ENCODE data around the gene SNX5. TPM values are rescaled to one million over a fixed set of nuclear protein-coding genes. Genes with fewer than 3 reads are reported as not detected.

The SNX5 gene
- total RNA-seq, 4 donors from 2014 or later, result 79.8 to 128 (median 100) TPM

DNA sequence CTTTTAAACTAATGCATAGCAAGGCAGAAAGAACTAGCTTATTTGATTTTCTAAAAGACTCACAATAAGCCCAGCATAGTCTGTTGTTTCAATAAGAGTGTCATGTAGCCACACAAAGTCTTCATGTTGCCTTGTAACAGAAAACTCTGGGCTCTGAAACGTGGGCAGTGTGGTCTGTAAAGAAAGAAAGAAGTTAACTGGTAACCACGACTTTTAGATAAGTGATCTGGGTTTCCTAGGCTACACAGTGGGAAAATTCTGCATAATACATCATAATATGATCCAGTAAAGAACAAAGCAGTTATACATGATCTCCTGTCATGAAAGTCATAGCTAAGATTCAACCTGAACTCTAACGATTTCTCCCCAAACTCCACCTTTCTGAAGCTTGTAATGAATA lies 13.3 kb downstream of the SNX5 start:
- no peak overlapping the region for H3K27ac ChIP-seq
- H3K27me3 ChIP-seq, result no peaks in the 10 kb centered on the region
- TF ChIP-seq EP300 (IDR thresholded peaks at IDR 0.05) (no peak), POLR2A (IDR thresholded peaks at IDR 0.05) (no peak)
- TF ChIP-seq, protein P1, sequence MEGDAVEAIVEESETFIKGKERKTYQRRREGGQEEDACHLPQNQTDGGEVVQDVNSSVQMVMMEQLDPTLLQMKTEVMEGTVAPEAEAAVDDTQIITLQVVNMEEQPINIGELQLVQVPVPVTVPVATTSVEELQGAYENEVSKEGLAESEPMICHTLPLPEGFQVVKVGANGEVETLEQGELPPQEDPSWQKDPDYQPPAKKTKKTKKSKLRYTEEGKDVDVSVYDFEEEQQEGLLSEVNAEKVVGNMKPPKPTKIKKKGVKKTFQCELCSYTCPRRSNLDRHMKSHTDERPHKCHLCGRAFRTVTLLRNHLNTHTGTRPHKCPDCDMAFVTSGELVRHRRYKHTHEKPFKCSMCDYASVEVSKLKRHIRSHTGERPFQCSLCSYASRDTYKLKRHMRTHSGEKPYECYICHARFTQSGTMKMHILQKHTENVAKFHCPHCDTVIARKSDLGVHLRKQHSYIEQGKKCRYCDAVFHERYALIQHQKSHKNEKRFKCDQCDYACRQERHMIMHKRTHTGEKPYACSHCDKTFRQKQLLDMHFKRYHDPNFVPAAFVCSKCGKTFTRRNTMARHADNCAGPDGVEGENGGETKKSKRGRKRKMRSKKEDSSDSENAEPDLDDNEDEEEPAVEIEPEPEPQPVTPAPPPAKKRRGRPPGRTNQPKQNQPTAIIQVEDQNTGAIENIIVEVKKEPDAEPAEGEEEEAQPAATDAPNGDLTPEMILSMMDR (IDR thresholded peaks at IDR 0.05), result no peak
- peaks cover 6 to 59% (median 11%) of the 10 kb centered on the region in 3 donors for H3K36me3 ChIP-seq
- no peak for DNase-seq (ENCODE audit: low spot score in 2 of 2)
- peaks cover 0 to 35% (median 27%) of the 10 kb centered on the region in 4 donors for H3K4me1 ChIP-seq
- WGBS, 2 donors, result 46 to 52% methylated on average over 3 of the region's 3 CpGs
- no peak overlapping the region for H3K4me3 ChIP-seq
- H3K9me3 ChIP-seq, result no peaks in the 10 kb centered on the region

DNA sequence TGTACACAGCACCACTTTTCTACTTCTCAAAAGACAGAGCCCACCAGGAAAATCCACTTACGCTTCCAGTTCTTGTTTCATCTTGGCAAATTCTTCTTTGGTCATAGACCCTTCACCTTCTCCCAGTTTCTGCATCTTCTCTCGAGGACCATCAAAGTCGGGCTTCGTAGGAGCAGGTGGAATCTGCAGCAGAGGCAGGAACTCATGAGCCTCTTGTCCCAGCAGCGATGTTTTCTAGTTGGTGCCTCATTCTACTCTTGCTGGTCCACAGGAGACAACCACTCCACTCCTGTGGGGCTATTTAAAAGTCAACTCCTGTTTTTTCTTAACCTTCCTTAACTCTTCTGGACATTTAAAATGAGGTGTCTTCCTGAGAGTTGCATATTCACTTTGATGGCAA lies 14.7 kb downstream of the SNX5 start:
- H3K27ac ChIP-seq, result no peak overlapping the region
- H3K4me1 ChIP-seq, result peaks cover 0 to 21% (median 15%) of the 10 kb centered on the region in 4 donors
- no peak overlapping the region for H3K4me3 ChIP-seq
- TF ChIP-seq POLR2A (IDR thresholded peaks at IDR 0.05) (no peak), EP300 (IDR thresholded peaks at IDR 0.05) (no peak)
- TF ChIP-seq, protein P1 (IDR thresholded peaks at IDR 0.05), result no peak
- no peak for DNase-seq (ENCODE audit: low spot score in 2 of 2)
- H3K27me3 ChIP-seq, result no peaks in the 10 kb centered on the region
- peaks cover 9 to 73% (median 25%) of the 10 kb centered on the region in 3 donors for H3K36me3 ChIP-seq
- whole genome bisulfite sequencing, 2 donors, result 96 to 97% methylated on average over 5 of the region's 5 CpGs
- H3K9me3 ChIP-seq, result no peaks in the 10 kb centered on the region

DNA sequence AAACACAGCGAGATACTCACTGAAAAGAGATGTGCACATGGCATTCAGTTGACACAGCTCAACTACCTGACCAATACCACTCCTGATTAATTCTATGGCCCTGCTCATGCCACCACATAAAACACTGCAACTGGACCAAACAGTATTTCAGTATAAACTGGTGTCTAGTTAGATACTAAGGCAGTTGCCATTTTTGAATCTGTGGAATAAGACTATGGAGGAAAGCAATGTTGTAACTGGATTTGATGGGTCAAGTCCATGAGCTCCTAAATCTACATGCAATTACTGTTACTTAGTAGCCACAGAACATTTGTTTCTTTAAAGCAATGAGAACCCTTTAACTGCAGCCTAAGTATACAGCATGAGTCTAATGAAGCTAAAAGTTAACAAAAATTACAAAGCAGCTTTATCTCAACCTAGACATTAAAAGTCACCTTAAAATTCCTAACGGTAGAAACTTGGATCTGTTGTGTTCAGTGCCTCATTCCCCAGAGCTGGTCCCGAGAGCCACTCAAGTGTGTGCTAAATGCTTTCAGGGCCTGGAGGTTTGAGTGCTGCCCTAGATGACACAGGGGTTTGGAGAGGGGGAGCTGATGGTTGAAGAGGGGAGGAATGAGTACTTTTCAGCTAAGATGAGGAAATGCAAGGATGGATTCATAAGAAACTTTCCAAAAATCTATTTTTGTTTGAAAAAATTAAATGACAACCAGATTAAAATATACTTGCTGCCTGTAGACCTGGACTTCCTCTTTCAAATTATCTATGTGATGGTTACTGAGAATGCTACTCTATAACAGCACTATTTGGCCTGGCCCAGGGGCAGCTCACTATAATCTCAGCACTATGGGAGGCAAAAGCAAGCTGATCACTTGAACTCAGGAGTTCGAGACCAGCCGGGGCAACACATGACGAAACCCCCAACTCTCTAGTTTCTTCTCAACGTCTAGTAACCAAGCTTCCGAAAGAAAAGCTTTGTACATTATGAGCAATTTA lies 15.6 kb downstream of the SNX5 start:
- Histone ChIP-seq H3K27me3 (no peaks in the 10 kb centered on the region), H3K27ac (no peak overlapping the region), H3K4me3 (no peak overlapping the region), H3K36me3 (peaks cover 9 to 82% (median 26%) of the 10 kb centered on the region in 3 donors), H3K9me3 (no peaks in the 10 kb centered on the region), H3K4me1 (peaks cover 0 to 12% (median 6%) of the 10 kb centered on the region in 4 donors)
- no peak for DNase-seq (ENCODE audit: low spot score in 2 of 2)
- WGBS, 2 donors, result 88 to 90% methylated on average over 8 of the region's 8 CpGs
- TF ChIP-seq EP300 (IDR thresholded peaks at IDR 0.05) (no peak), POLR2A (IDR thresholded peaks at IDR 0.05) (no peak)
- TF ChIP-seq, protein P1 (IDR thresholded peaks at IDR 0.05), result no peak

DNA sequence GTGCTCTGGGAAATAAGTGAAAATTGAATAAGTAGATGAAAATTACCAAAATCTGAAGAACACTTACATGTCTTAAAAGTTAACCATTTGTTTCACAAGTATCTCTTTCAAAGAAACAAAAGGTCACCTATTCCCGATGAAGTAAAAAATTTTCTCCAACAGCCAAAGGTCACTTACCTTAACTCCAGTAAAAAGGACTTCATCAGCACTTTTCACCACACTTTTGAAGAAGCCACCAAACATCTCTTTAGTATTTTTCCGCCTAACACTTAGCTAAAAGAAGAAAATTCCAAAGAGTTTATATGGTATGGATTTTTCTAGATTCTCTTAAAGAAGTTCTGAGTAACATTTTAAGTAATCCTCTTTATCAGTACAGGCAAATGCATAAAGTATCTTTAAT lies 17.3 kb downstream of the SNX5 start:
- WGBS, 2 donors, result 85 to 88% methylated on average over 2 of the region's 2 CpGs
- Histone ChIP-seq H3K4me3 (no peak overlapping the region), H3K27ac (no peak overlapping the region), H3K9me3 (no peaks in the 10 kb centered on the region), H3K4me1 (peaks cover 0 to 6% (median 2%) of the 10 kb centered on the region in 4 donors), H3K36me3 (peaks cover 9 to 99% (median 34%) of the 10 kb centered on the region in 3 donors), H3K27me3 (no peaks in the 10 kb centered on the region)
- TF ChIP-seq, protein P1 (IDR thresholded peaks at IDR 0.05), result no peak
- TF ChIP-seq EP300 (IDR thresholded peaks at IDR 0.05) (no peak), POLR2A (IDR thresholded peaks at IDR 0.05) (no peak)
- DNase-seq (ENCODE audit: low spot score in 2 of 2), result no peak

DNA sequence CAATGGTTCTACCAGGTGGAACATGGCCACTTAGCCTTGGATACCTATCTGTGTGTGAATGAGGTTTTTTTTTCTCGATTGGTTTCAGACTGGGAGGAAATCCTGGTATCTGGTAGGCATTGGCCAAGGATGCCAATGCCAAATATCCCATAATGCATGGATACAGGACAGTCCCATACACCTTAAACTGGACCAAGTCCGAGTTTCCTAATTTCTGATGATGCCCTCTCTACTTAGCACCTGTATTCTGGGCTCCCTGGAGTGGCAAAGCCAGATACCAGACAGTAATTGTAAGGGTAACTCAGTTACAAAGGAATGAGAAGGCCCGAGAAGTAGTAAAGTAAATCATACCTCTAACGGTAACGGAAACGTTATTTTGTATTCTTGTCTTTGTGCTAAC lies 17.9 kb downstream of the SNX5 start:
- TF ChIP-seq POLR2A (IDR thresholded peaks at IDR 0.05) (no peak), EP300 (IDR thresholded peaks at IDR 0.05) (no peak)
- TF ChIP-seq, protein P1 (IDR thresholded peaks at IDR 0.05), result no peak
- Histone ChIP-seq H3K4me3 (no peak overlapping the region), H3K27ac (no peak overlapping the region), H3K9me3 (no peaks in the 10 kb centered on the region), H3K36me3 (peaks cover 9 to 99% (median 34%) of the 10 kb centered on the region in 3 donors), H3K4me1 (no peaks in the 10 kb centered on the region), H3K27me3 (no peaks in the 10 kb centered on the region)
- WGBS, 2 donors, result 78 to 83% methylated on average over 6 of the region's 6 CpGs
- no peak for DNase-seq (ENCODE audit: low spot score in 2 of 2)

All from tibial nerve (tissue), 4 donors.